Measurements from ENCODE around the gene LAMB1. TPM values are rescaled to one million over a fixed set of nuclear protein-coding genes. Genes with fewer than 3 reads are reported as not detected.

The LAMB1 gene
- total and polyA plus RNA-seq, 2 experiments from 2014 or later: 284 to 323 TPM

GRCh38 chr7:107960272-107960671, 42.7 kb downstream of the LAMB1 start:
- Histone ChIP-seq H3K36me3 (replicated peaks; ENCODE audit: insufficient read depth, low read depth) (peaks cover 5% of the 10 kb centered on the region), H3K4me3 (no peak overlapping the region), H4K20me1 (ENCODE audit: insufficient read depth, poor library complexity, severe bottlenecking) (no peaks in the 10 kb centered on the region), H3K27me3 (no peaks in the 10 kb centered on the region), H3K9me3 (ENCODE audit: low read depth) (no peaks in the 10 kb centered on the region), H3K4me2 (no peak overlapping the region), H3K79me2 (peaks cover 19% of the 10 kb centered on the region), H2AFZ (no peak overlapping the region), H3K9me2 (replicated peaks; ENCODE audit: insufficient read depth) (no peaks in the 10 kb centered on the region), H3K4me1 (ENCODE audit: insufficient read depth) (no peaks in the 10 kb centered on the region), H3K27ac (peak overlapping the region; percentile 40)
- DNase-seq (ENCODE audit: low spot score): no peak
- no peak for TF ChIP-seq EZH2 (IDR thresholded peaks at IDR 0.05; ENCODE audit: borderline replicate concordance)
- no peak for TF ChIP-seq EZH2phosphoT487 (IDR thresholded peaks at IDR 0.05; ENCODE audit: low read depth, severe bottlenecking, unreplicated experiment)
- TF ChIP-seq CTCF (IDR thresholded peaks at IDR 0.05; ENCODE audit: poor library complexity): no peak
- 93% methylated on average over 5 of the region's 5 CpGs for WGBS (ENCODE audit: low lambda C conversion rate, missing lambda C conversion rate)

- Histone ChIP-seq H3K79me2 (peaks cover 16% of the 10 kb centered on the region), H4K20me1 (ENCODE audit: insufficient read depth, poor library complexity, severe bottlenecking) (no peaks in the 10 kb centered on the region), H3K4me2 (no peak overlapping the region), H2AFZ (no peak overlapping the region), H3K9me3 (ENCODE audit: low read depth) (no peaks in the 10 kb centered on the region), H3K36me3 (replicated peaks; ENCODE audit: insufficient read depth, low read depth) (peaks cover 5% of the 10 kb centered on the region), H3K4me3 (no peak overlapping the region), H3K27me3 (no peaks in the 10 kb centered on the region), H3K27ac (peak overlapping the region; percentile 40), H3K9me2 (replicated peaks; ENCODE audit: insufficient read depth) (no peaks in the 10 kb centered on the region), H3K4me1 (ENCODE audit: insufficient read depth) (no peaks in the 10 kb centered on the region)
- no peak for DNase-seq (ENCODE audit: low spot score)
- no peak for TF ChIP-seq EZH2 (IDR thresholded peaks at IDR 0.05; ENCODE audit: borderline replicate concordance)
- no peak for TF ChIP-seq CTCF (IDR thresholded peaks at IDR 0.05; ENCODE audit: poor library complexity)
- TF ChIP-seq EZH2phosphoT487 (IDR thresholded peaks at IDR 0.05; ENCODE audit: low read depth, severe bottlenecking, unreplicated experiment): no peak
- 91% methylated on average over 10 of the region's 10 CpGs for WGBS (ENCODE audit: low lambda C conversion rate, missing lambda C conversion rate)
Observed at GRCh38 chr7:107959527-107959898, 43.4 kb downstream of the LAMB1 start.

- 78% methylated on average over 14 of the region's 14 CpGs for WGBS (ENCODE audit: low lambda C conversion rate, missing lambda C conversion rate)
- Histone ChIP-seq H3K36me3 (replicated peaks; ENCODE audit: insufficient read depth, low read depth) (peaks cover 5% of the 10 kb centered on the region), H3K27ac (peak overlapping the region; percentile 57), H3K4me2 (no peak overlapping the region), H3K27me3 (no peaks in the 10 kb centered on the region), H3K9me3 (ENCODE audit: low read depth) (no peaks in the 10 kb centered on the region), H3K9me2 (replicated peaks; ENCODE audit: insufficient read depth) (no peaks in the 10 kb centered on the region), H3K4me1 (ENCODE audit: insufficient read depth) (peaks cover 5% of the 10 kb centered on the region), H3K4me3 (no peak overlapping the region), H3K79me2 (peaks cover 13% of the 10 kb centered on the region), H2AFZ (no peak overlapping the region), H4K20me1 (ENCODE audit: insufficient read depth, poor library complexity, severe bottlenecking) (no peaks in the 10 kb centered on the region)
- no peak for DNase-seq (ENCODE audit: low spot score)
- TF ChIP-seq CTCF (IDR thresholded peaks at IDR 0.05; ENCODE audit: poor library complexity) (no peak), EZH2 (IDR thresholded peaks at IDR 0.05; ENCODE audit: borderline replicate concordance) (no peak), EZH2phosphoT487 (IDR thresholded peaks at IDR 0.05; ENCODE audit: low read depth, severe bottlenecking, unreplicated experiment) (no peak)
Observed at GRCh38 chr7:107958764-107959526, 44.0 kb downstream of the LAMB1 start.
